T follicular helper cell (primary cell): ENCODE results near the gene EXOC2.

ENCODE experiments used
- DNase-seq: peaks from one replicate; pipeline ENCODE4 v3.0.0-alpha.2; 2020; ENCODE audit warnings: low read depth
- total RNA-seq, 2 experiments: gene quantifications; one replicate each; lab custom pipeline; 2026; lab: John Stamatoyannopoulos, UW

The EXOC2 gene, protein sequence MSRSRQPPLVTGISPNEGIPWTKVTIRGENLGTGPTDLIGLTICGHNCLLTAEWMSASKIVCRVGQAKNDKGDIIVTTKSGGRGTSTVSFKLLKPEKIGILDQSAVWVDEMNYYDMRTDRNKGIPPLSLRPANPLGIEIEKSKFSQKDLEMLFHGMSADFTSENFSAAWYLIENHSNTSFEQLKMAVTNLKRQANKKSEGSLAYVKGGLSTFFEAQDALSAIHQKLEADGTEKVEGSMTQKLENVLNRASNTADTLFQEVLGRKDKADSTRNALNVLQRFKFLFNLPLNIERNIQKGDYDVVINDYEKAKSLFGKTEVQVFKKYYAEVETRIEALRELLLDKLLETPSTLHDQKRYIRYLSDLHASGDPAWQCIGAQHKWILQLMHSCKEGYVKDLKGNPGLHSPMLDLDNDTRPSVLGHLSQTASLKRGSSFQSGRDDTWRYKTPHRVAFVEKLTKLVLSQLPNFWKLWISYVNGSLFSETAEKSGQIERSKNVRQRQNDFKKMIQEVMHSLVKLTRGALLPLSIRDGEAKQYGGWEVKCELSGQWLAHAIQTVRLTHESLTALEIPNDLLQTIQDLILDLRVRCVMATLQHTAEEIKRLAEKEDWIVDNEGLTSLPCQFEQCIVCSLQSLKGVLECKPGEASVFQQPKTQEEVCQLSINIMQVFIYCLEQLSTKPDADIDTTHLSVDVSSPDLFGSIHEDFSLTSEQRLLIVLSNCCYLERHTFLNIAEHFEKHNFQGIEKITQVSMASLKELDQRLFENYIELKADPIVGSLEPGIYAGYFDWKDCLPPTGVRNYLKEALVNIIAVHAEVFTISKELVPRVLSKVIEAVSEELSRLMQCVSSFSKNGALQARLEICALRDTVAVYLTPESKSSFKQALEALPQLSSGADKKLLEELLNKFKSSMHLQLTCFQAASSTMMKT
- total RNA-seq: 142 to 156 reads per million in 2 experiments

DNA sequence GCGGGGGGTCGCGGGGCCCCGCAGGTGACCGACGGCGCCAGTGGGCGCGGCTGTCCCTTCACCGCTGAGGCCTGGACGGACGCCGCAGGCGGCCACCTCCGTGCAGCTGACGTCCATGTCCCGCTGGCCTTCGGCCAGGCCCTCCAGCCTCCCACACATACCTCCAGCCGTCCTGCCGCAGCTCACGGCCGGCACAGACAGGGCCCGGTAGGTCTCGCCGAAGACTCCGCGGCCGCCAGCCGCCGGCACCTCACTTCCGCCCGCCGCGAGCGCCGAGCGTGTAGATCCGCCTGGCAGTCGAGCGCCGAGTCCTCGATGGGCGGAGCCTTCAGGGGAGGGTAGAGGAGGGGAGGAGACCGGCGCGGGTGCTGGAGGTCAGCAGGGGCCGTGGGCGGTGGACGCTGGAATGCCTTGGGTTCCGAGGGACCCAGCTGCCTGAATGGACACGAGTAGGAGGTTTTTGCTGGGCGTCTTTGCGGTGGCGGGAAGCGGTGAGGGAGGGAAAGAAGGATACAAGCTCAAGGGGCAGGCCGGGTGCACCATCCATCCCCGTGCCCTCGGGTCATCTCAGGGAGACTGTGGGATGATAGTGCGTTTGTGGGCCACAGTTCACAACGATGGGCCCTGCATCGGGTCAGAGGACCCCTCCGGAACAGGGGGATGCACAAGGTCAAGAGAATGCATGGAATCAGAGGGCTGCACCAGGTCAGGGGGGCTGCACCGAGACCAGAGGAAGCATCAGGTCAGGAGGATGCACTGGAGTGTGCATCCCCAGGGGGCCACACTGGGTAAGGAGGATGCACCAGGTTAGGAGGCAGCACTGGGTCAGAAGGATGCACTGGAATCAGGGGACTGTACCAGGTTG lies at the start of gene EXOC2:
EXOC2 (minus strand) TSS at position 282 of the 865 bp plus-strand sequence. CDS start 55,321 bp downstream, outside the sequence.
- peak; percentile 72 for DNase-seq

DNA sequence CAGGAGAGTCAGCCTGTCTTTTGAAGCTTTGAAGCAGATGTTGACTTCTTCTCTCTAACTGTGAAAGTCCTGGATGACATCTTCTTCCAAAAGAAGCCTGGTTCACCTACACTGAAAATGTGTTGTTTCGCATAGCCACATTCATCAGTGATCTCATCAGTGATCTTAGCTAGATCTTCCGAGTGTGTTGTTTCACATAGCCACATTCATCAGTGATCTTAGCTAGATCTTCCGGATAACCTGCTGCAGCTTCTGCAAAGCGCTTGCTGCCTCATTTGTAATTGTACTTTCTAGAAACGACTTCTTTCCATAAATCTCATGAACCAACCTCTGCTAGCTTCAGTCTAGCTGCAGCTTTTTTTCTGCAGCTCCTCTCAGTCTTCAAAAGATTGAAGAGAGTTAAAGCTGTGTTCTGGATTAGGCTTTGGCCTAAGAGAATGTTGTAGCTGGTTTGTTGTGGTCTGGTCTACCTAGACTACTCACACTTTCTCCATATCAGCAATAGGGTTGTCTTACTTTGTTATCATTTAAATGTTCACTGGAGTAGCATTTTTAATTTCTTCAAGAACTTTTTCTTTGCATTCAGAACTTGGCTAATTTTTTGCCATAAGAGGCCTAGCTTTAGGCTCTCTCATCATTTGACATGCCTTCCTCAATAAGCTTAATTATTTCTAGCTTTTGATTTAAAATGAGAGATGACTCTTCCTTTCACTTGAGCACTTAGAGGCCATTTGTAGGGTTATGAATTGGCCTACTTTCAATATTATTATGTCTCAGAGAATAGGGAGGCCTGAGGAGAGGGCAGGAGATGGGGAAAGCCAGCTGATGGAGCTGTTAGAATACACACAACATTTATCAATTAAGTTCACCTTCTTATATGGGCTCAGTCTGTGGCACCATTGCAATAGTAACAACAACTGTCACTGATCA lies 48.7 kb upstream of the EXOC2 start:
- no peak for DNase-seq

DNA sequence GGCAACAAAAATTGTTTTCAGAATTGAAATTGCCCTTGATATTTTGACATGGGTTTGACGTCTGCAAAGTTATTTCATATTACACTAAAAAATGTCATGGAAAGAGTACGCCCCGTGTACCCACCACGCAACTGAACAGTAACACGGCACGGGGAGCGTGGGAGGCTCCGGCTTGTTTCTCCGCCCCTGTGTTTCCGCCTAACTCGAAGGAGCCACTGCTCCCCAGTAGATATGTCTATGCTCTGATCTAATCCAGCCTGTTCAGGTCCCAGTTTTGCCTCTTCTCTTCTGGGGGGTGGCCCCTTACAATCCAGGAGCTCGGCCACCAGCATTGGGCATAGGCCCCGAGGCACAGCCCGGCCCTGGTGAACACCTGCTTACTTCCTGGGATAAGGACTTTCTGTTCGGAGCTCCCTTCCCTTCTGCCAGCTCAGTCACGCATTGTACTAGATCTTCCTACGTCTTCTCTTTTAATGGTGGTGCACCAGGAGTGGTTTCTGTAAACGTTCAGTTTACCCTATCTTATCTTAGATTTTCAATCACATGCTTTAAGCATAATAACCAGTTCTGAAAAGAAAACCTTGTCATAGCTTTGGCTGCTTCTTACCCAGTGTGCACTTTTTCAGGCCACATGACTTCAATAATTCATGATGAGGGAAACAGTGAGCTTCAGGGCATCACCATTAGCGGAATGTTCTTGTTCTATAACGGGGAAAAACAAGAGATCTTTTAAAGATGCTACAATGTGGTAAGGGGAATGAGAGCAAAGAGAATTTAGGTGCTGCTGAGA lies 43.9 kb upstream of the EXOC2 start:
- no peak for DNase-seq

DNA sequence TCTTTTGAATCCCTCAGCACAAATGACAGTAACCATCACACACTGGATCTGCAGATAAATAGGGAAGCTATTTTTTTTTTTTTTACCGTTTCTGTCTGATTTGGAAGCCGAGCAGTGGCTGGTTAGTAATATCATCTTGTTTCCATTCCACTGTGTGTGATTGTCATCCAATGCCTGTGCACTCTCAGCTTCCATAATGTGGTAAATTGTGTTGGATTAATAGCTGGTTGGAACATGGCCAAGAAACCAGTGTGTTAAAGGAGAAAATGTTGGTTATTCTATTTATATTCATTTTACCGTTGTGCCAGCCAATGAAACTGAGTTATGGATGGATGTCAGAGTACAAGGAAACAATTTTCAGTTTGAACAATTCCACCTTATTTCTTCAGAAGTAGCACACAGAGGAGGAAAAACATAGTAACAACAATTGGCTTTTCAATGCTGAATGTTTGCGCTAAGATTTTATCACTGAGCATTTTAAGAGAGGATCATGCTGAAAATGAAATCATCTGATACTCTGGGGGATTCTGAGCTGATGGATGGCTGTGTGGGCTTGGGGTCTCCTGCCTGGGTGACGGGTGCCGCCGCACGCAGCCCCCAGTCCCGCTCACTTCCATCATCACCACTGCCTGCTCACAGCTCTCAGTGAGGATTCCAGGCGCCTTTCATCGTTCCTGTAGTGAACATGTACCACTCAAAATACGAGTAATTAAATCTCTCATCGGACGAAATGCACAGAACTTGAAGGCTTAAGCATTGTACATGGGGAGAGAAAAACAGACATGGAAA lies 40.7 kb upstream of the EXOC2 start:
- DNase-seq: no peak

DNA sequence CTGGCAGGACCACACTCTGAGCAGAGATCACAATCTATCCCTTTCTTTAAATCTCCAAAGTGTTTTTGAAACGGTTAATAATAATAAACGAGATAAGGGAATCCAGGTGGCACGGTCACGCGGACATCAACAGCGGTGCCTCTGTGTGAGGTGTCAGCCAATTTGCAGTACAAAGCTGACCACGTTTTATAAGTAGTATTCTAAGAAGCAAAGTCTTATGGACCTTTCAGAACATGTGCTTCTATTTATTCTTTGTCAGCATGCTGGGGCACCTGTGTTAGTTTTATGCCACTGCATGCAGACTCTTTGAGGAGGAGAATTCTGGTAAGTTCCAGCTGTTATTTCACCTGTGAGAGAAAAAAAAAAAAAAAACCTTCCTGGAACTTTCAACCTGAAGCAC lies 39.0 kb upstream of the EXOC2 start:
- DNase-seq: no peak

DNA sequence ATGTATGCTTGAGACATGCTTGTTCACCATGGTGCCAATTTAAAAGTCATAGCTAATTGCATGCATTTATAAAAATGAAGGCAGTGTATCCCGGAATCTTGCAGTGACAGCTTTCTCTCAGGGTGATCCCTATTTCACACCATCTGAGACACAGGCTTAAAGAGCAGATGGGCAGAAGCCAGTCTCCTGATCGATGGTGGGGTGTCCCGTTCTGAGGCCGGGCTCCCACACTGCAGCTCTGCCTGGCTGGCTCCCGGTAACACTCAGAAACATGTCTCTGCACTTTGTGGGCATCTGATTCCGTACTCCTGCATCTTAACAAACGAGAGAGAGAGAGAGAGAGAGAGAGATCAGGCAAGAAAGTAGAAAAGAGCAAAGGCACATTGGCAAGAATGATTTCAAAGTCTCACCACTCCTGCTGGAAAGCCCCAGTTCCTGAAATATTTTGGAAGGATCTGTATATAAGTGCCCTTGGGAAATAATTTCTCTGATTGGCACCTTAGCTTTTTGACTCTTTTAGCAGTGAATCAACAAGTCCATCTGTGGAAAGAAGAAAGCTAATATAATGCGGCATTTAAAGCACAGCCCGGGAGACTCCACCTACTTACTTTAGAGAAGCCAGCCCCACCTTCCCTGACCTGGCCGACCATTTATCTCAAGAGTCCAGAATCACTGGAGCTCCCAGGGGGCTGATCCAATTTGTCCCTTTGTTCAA lies 36.8 kb upstream of the EXOC2 start:
- DNase-seq: no peak

DNA sequence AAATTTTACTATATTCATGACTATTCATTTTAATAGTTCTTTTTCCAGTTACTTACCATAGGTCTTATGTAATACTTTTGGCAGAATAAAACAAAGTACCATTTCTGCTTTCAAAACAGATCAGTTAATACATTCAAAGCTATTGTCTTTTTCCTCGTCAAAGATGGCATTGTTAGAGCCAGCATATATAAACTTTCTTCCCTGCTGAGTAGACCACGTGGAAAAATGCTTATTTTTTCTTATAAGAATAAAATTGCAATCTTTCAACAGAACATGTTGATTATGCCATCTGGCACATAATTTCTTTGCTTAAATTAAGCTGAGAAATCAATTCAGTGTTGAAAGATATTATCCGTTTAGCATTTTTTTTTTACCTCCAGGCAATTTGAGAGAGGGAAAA lies 34.9 kb upstream of the EXOC2 start:
- no peak for DNase-seq

DNA sequence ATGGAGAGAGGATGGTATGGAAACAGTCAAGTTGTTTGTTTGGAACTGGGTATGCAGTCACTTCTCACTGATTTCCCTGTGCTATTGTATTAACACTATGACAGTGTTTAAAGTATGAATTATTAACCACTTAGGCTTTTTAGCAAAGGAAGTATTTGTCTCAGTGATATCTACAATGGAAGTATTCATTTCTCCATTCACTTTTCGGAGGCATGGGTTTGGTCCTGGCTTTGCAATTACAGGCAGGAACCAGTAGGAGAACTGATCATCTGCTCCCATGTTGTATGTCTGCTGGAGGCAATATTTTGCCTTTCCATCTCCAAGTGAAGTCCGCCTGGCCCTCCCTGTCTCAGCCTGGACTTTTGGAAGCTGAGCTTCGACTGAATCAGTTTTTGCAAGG lies 30.6 kb upstream of the EXOC2 start:
- DNase-seq: no peak

DNA sequence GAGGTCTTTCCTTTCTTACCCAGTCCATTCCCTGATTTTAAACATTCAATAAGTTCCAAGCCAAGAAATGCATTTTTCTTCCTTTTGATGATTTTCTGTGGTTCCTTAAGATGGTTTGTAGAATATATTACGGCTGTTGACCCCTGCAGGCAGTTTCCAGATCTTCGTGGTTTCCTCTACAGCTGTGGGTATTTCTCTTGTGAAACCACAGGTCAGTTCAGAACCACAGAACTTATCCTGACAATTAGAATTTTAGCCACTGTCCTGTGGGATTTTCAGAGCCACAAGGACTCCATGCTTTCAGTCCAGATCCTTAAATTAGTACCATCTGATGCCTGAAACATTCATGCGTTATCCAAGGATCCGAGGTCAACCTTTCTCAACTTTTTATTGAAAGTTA lies 29.7 kb upstream of the EXOC2 start:
- no peak for DNase-seq

DNA sequence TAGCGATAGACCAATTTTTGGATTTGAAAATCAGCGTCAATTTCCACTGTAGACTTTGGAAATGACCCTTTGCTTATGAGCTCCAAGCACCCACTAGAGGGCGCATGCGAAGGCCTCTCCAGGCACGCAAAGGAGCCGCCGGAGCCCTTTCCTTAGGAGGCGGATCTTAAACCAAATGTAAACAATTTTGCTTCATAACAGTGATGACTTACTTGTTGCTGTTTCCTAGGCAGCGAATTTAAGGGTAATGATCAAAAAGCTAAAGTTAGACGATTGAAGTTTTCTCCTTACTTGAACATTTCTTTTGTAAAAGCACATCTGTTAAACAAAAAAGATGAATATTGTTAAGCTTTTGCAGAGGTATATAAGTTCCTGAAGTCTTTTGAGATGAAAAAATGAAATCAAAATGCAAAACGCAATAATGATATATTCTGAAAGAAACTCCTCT lies 29.2 kb upstream of the EXOC2 start:
- peak; percentile 56 for DNase-seq

DNA sequence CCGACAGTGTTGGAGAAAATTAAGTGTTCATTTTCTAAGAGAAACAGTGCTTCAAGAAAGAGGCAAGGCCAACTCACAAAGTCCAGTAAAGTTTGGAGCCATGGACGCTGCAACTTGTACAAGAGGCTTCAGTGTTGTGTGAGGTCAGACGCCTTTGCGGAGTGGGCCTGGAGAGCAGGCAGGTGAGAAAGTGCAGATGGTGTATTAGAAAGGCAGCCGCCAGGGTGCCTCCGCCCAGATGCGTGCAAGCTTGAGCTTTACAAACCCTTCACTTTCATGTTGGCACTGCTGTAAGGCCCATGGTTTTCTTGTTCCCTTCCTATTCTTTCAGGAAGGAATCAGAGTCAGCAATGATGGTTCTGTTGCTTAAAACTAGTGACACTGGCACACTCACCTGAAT lies 25.4 kb upstream of the EXOC2 start:
- DNase-seq: no peak

DNA sequence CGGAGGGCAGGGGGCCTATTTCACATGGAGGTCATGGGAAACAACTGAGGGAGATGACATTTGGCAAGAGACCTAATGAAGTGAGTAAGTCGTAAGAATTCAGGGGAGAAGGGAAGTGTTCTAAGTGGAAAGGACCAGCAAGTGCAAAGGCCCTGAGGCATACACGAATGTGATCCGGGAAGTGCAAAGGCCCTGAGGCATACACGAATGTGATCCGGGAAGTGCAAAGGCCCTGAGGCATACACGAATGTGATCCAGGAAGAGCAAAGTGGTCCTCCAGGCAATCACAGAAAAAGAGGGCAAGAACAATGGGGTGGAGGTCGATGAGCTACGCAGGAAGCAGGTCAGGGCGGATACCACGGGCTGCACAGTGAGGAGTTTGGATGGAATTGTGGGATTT lies 24.2 kb upstream of the EXOC2 start:
- DNase-seq: no peak

DNA sequence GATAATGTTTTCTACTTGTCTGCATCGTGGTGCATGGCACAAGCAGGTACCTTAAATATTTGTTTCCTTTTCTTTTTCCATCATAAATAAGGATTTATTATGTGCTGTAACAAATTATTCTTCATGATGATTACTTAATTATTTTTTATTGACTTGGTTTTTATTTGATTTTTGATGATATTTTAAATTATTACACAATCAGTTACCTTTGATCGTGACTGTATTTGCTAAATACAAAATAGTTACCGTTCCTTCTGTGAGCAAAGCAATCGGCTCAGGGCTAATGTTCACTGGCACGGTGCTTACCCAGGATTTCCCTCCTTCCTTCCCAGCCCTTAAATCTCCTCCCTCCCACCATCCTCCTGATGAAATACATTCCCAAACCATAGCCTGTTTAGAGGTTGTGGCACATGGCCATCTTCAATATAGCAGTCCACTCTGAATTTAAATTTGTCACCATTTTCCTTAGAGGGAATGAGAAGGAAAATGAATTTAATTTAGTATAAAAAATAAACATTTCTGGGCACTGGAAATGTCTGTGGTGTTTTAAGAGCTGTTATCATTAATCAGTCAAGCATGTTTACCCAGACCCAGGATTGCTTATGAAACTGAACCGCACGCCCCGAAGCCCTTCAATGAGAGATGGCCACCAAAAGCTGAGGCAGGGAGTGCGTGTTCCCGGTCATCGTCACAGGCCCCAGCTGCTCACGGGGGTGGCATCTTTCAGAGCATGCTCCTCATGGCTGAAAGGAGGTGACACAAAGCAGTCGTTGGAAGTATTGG lies 23.0 kb upstream of the EXOC2 start:
- no peak for DNase-seq

DNA sequence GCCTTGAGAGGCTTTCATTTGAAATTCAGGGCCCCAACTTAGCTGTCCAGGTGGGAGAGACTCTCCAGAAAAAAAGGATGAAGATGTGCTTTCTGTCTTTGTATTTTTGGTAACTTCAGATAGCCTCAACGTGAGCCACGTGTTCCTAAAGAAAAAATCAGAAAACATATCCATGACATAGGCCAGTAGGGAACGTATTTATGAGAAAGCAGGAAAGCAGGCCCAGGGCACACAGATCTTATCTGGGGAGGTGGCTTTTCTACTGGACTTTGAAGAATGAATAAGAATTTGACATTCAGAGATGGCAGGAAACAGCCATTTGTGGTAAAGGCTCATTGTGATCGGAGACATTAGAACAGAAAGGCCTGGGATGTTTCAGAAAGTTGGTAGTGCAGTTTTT lies 21.2 kb upstream of the EXOC2 start:
- no peak for DNase-seq

DNA sequence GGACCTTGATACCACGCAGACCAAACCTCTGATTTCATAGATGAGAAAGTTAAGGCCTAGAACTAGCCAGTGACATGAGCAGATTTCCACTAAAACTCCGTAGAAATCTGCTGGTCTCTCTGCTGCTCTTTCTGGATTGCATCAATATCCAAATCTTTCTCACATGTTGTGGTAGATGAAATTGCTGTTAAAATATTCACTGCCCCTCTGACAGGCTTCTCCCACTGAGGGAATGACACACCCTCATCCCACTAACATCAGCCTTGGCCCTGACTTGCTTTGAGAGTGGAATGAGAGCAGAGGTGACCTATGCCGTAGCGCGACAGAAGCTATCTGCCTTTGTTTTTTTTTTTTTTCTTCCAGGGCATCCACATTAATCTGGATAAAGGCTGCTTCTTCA lies 20.4 kb upstream of the EXOC2 start:
- DNase-seq: no peak

DNA sequence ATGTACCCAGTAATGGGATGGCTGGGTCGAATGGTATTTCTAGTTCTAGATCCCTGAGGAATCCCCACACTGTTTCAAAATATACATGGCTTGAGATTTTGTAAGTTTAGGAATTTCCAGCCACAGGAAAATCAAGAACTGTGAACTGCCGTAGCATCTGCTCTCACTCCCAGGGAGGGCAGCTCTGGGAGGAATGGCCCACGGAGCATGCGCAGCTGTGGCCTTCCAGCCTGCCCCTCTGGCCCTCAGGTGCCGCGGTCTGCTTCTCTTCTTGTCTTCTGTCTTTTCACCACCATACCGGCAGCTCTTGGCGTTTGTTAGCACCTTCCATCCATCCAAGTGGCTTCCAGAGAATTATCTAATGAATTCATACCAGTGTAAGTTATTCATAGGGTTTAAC lies 19.9 kb upstream of the EXOC2 start:
- DNase-seq: no peak

DNA sequence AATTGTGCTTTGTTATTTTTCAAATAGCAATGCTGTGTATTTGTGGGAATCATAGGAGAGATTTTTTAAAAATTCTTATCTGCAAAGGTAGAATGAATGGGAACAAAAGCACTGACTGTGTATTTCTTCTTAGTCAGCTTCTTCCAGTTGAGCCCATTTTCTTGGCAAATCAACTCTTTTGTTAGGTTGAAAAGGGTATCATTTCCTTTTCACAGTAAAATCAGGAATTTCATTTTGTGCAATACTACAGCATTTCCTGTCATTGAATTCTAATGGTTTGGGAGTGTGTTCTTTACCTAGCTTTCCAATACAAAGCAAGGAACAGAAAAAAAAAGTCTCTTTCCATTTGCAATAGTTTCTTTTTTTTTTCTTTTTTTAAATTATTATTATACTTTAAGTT lies 19.0 kb upstream of the EXOC2 start:
- DNase-seq: no peak
